Measurements from ENCODE around the gene GPHN. TPM values are rescaled to one million over a fixed set of nuclear protein-coding genes. Genes with fewer than 3 reads are reported as not detected.
"Not testable (repeated sequence)": the region's sequence is repeated elsewhere in the genome, so short reads cannot be mapped to it uniquely, and the experiment has no call there.

The GPHN gene
- total and polyA plus RNA-seq, 5 experiments from 2014 or later, result 2.9 to 12.1 (median 4.2) TPM

DNA sequence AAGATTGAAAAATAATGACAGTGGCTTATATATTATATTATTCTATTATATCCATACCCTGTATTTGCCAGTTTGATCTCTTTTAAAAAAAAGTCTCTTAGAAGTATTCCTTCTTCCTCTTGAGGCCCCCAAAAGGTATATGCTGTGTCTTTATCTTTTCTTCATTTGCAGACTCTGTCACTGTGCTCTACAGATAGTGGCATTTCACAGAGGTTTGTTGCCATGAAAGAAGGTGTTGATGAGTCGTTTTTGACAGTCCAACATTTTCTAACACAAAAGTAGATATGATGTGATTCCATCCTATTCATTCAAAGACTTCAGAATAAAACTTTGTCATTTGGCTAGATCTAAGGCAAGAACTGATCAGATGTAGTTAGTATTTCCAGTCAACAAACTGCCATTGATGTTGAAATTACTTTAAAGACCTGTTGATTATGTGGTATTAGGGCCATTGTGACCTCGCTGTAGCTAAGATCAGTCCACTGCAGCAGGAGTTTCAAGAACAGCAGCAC, 22.0 kb upstream of the GPHN start, which contains the start of gene CCDC196:
Gene CCDC196, plus strand, starts transcription at position 462 of the 512 bp plus-strand sequence. CDS start 132 bp downstream, outside the sequence.
- ATAC-seq (no peak), DNase-seq (no peak)
- POLR2A ChIA-PET, result no interaction called here
- no peaks in the 10 kb centered on the region for H3K9me3 Mint-ChIP-seq
- peaks cover 0 to 5% (median 0%) of the 10 kb centered on the region in 4 donors for H3K4me1 Mint-ChIP-seq
- peak within 1 kb of the TSS in 1 of 10 donors; percentile 23 for H3K4me3 Mint-ChIP-seq
- peak within 1 kb of the TSS in 1 of 10 donors; percentile 57 for H3K27ac Mint-ChIP-seq
- H3K27me3 Mint-ChIP-seq, result no peaks in the 10 kb centered on the region
- H3K36me3 Mint-ChIP-seq, result peaks cover 0 to 4% (median 2%) of the 10 kb centered on the region in 3 donors

- peaks cover 0 to 4% (median 2%) of the 10 kb centered on the region in 3 donors for H3K36me3 Mint-ChIP-seq
- H3K27me3 Mint-ChIP-seq, result no peaks in the 10 kb centered on the region
- H3K27ac Mint-ChIP-seq, result no peak overlapping the region
- H3K4me3 Mint-ChIP-seq, result no peak overlapping the region
- POLR2A ChIA-PET, result no interaction called here
- no peaks in the 10 kb centered on the region for H3K9me3 Mint-ChIP-seq
- peaks cover 0 to 5% (median 0%) of the 10 kb centered on the region in 4 donors for H3K4me1 Mint-ChIP-seq
- DNase-seq (no peak), ATAC-seq (no peak)
Measured at GRCh38 chr14:66487164-66487563, 20.8 kb upstream of the GPHN start.

DNA sequence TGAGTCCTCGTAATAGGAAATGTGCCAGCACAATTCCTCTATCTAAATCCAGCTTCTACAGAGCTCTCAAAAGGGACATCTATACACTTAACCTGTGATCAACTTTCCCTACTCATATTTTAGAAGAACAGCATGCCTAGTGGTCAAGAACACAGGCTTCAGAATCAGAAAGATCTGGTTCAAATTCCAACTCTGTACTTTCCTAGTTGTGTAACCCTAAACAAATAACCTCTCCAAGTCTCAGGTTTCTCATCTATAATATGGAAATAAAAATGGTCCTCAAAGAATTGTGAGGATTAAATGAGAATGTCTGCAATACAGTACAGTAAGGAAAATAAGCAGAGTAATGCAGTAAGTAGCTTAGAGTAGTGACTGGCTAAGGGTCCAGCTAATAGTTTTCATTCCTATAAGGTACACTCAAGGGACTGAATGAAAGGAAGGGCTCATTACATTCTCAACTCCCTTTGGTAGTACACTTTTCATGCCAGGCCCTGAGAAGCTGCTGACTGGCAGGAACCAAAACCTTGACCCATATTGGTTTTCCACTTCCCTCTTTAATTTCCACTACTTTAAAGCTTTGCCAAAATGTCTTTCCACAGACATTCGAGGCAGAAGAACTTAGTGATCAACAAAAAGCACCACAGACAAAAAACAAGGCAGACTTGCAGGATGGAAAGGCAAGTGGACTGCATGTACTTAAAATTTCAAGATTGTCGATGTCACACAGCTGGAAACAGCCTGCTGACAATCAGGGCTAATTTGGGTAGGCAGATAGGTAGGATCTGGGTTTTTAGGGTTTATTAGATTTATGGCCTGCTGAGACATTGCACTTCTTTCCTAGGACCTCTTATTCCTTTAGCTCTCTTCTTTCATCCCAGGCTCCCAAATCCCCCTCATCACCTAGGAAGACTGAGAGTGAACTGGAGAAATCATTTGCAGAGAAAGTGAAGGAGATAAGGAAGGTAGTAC, 17.5 kb upstream of the GPHN start:
- no peak for ATAC-seq

GRCh38 chr14:66493750-66494149, 14.2 kb upstream of the GPHN start:
- POLR2A ChIA-PET, result no interaction called here
- H3K27me3 Mint-ChIP-seq, result no peaks in the 10 kb centered on the region
- no peak overlapping the region for H3K27ac Mint-ChIP-seq
- peaks cover 10 to 26% (median 21%) of the 10 kb centered on the region in 4 donors for H3K4me1 Mint-ChIP-seq
- DNase-seq (no peak), ATAC-seq (no peak)
- no peaks in the 10 kb centered on the region for H3K36me3 Mint-ChIP-seq
- H3K4me3 Mint-ChIP-seq, result no peak overlapping the region
- H3K9me3 Mint-ChIP-seq, result no peaks in the 10 kb centered on the region

More for the DNA sequence above, 17.5 kb upstream of the GPHN start:
- Mint-ChIP-seq H3K36me3 (peaks cover 0 to 2% (median 0%) of the 10 kb centered on the region in 3 donors), H3K27me3 (no peaks in the 10 kb centered on the region), H3K27ac (no peak overlapping the region), H3K4me3 (no peak overlapping the region), H3K9me3 (no peaks in the 10 kb centered on the region), H3K4me1 (peaks cover under 1 to 2% (median 1%) of the 10 kb centered on the region in 4 donors)
- DNase-seq, result no peak
- POLR2A ChIA-PET, result no interaction called here

DNA sequence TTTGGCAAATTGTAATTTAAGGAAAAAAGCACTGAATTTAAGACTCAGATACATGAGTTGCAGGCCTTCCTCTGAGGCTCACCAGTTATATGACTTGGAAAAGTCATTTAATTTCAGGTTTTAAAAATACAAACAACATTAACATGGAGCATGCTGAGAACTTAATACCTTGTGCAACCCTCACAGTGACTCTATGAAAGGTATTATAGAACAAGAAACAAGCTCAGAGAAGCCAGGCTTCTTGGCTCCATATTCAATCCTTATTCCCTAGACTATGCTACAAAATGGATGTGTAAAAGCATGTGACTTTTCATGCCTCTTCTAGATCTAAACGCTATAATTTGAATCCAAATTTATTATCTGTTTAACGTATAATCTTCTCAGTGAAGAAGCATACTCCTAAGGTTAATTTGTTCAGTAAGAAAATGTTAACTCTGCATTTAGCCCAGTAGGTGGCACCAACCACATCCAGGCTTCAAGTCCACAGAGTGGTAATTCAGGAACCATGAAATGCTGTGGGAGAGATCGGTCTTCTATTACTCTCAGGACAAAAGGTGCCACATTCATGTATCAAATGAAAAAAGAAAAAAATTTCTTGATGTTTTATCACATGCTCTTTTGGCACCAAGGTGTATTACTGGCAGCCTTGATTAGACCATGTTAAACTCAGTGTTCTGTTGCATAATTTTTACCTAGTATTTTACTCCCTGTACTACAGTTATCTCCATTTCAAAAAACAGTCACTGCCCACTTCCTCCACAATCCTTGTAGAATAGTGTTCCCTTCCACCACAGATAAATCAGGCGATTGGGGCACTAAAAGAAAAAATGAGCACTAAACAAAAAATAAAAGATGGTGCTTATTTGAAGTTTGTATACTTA, 12.5 kb upstream of the GPHN start:
- peak overlapping the region in 3 of 10 donors; percentile 1 to 15 (median 6) for H3K27ac Mint-ChIP-seq
- H3K4me3 Mint-ChIP-seq, result peak overlapping the region in 5 of 10 donors; percentile 4 to 70 (median 52)
- ATAC-seq, result peak; percentile 78 to 82
- DNase-seq, result peak in 8 of 10 donors; percentile 3 to 63 (median 26)
- no peaks in the 10 kb centered on the region for H3K9me3 Mint-ChIP-seq
- POLR2A ChIA-PET, result interaction anchor here (0.5 kb wide), 1 partner anchor 653 kb away, joined by 3 read pairs; no protein-coding TSS in a partner anchor
- no peaks in the 10 kb centered on the region for H3K36me3 Mint-ChIP-seq
- H3K27me3 Mint-ChIP-seq, result no peaks in the 10 kb centered on the region
- H3K4me1 Mint-ChIP-seq, result peaks cover 10 to 26% (median 21%) of the 10 kb centered on the region in 4 donors

DNA sequence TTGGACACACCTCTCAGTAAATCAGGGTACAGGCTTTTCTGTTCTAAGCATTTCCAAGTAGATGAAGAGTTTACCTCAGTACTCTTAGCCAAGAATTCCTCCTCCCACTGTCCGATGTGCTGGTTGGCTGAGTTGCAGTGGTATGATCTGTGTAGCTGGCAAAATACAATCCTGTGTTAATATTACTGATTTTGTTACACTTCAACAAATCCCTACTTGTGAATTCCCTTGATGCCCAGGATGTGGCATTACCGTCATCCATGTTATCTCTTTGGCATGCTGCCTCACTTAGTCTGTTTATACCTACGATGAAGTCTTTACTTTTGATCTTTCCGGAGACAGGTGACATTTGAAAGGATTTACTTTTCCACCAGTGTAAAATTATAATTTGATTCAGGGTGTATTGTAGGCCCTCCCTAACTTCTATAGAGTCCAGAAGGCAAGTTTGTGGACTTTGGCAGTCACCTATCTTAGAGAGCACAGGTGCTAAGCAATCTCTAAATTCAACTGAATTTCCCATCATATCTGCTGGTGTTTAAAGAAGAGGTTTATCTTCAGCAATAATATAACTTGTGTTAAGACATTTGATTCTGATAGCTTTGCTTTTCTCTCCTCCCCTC, 11.6 kb upstream of the GPHN start:
- Mint-ChIP-seq H3K27me3 (no peaks in the 10 kb centered on the region), H3K36me3 (no peaks in the 10 kb centered on the region), H3K4me3 (peak overlapping the region in 6 of 10 donors; percentile 26 to 70 (median 48)), H3K4me1 (peaks cover 10 to 26% (median 21%) of the 10 kb centered on the region in 4 donors), H3K9me3 (no peaks in the 10 kb centered on the region), H3K27ac (peak overlapping the region in 4 of 10 donors; percentile 12 to 61 (median 35))
- ATAC-seq (no peak), DNase-seq (no peak)
- POLR2A ChIA-PET, result no interaction called here

DNA sequence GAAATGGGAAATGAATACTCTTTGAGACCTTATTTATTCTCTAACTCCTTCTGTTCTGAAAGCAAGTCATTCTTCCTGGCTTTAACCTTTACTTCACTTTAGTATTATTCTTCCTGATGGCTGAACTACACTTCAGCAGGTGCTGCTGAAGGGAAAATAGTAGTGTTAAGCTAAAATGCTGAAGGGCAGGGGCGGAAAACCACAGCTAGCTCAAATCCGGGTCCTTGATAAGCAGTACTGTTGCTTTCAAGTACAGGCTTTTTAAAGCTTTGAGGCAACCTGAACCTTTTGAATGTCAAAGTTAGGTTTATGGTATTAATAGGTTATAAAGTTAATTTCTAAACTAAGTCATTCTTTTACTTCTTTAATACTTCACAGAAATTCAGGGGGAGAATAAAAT, 11.0 kb upstream of the GPHN start:
- H3K4me1 Mint-ChIP-seq, result peaks cover 10 to 26% (median 21%) of the 10 kb centered on the region in 4 donors
- POLR2A ChIA-PET, result no interaction called here
- no peaks in the 10 kb centered on the region for H3K27me3 Mint-ChIP-seq
- peak overlapping the region in 5 of 10 donors; percentile 12 to 72 (median 55) for H3K27ac Mint-ChIP-seq
- DNase-seq (peak in 3 of 10 donors; percentile 10 to 33 (median 17)), ATAC-seq (peak; percentile 57 to 65)
- peak overlapping the region in 9 of 10 donors; percentile 26 to 76 (median 58) for H3K4me3 Mint-ChIP-seq
- no peaks in the 10 kb centered on the region for H3K36me3 Mint-ChIP-seq
- no peaks in the 10 kb centered on the region for H3K9me3 Mint-ChIP-seq

- Mint-ChIP-seq H3K27ac (no peak overlapping the region), H3K9me3 (no peaks in the 10 kb centered on the region), H3K36me3 (peaks cover 0 to 2% (median 0%) of the 10 kb centered on the region in 3 donors), H3K4me3 (no peak overlapping the region), H3K27me3 (no peaks in the 10 kb centered on the region), H3K4me1 (peaks cover 11 to 26% (median 21%) of the 10 kb centered on the region in 4 donors)
- DNase-seq (no peak), ATAC-seq (no peak)
- POLR2A ChIA-PET, result no interaction called here
Measured at GRCh38 chr14:66498311-66498710, 9.6 kb upstream of the GPHN start.

GRCh38 chr14:66501592-66501991, 6.4 kb upstream of the GPHN start:
- Mint-ChIP-seq H3K27me3 (no peaks in the 10 kb centered on the region), H3K4me1 (peaks cover 5 to 16% (median 12%) of the 10 kb centered on the region in 4 donors), H3K36me3 (peaks cover 0 to 2% (median 0%) of the 10 kb centered on the region in 3 donors), H3K9me3 (no peaks in the 10 kb centered on the region), H3K4me3 (no peak overlapping the region), H3K27ac (no peak overlapping the region)
- DNase-seq, result no peak
- no peak for ATAC-seq
- POLR2A ChIA-PET, result no interaction called here

GRCh38 chr14:66502836-66503235, 5.1 kb upstream of the GPHN start:
- POLR2A ChIA-PET, H3K27me3 Mint-ChIP-seq: not testable (repeated sequence)

GRCh38 chr14:66503532-66503931, 4.4 kb upstream of the GPHN start:
- no peak overlapping the region for H3K4me3 Mint-ChIP-seq

More at GRCh38 chr14:66502836-66503235, 5.1 kb upstream of the GPHN start:
- not testable (repeated sequence) for H3K36me3 Mint-ChIP-seq, H3K27ac Mint-ChIP-seq, H3K9me3 Mint-ChIP-seq, DNase-seq, H3K4me3 Mint-ChIP-seq, ATAC-seq
- peaks cover 5 to 13% (median 9%) of the 10 kb centered on the region in 4 donors for H3K4me1 Mint-ChIP-seq

More at GRCh38 chr14:66503532-66503931, 4.4 kb upstream of the GPHN start:
- no peaks in the 10 kb centered on the region for H3K27me3 Mint-ChIP-seq
- POLR2A ChIA-PET, result no interaction called here
- peaks cover 0 to 2% (median 0%) of the 10 kb centered on the region in 3 donors for H3K36me3 Mint-ChIP-seq
- DNase-seq (no peak), ATAC-seq (no peak)
- peaks cover 5 to 15% (median 9%) of the 10 kb centered on the region in 4 donors for H3K4me1 Mint-ChIP-seq
- no peaks in the 10 kb centered on the region for H3K9me3 Mint-ChIP-seq
- no peak overlapping the region for H3K27ac Mint-ChIP-seq

Data from naive thymus-derived CD8-positive, alpha-beta T cell (primary cell).